Stimulated activated CD8-positive, alpha-beta memory T cell treated with anti-CD3 and anti-CD28 coated beads, Interleukin-4, amount 100 ng/mL, for 24 hours (primary cell): ENCODE results near the gene CCNY.
"Not testable (repeated sequence)": the region's sequence is repeated elsewhere in the genome, so short reads cannot be mapped to it uniquely, and the experiment has no call there.

Source experiments
- DNase-seq: peaks from one replicate; pipeline ENCODE4 v3.0.0-alpha.2; 2020; ENCODE audit warnings: low read depth

The CCNY gene

DNA sequence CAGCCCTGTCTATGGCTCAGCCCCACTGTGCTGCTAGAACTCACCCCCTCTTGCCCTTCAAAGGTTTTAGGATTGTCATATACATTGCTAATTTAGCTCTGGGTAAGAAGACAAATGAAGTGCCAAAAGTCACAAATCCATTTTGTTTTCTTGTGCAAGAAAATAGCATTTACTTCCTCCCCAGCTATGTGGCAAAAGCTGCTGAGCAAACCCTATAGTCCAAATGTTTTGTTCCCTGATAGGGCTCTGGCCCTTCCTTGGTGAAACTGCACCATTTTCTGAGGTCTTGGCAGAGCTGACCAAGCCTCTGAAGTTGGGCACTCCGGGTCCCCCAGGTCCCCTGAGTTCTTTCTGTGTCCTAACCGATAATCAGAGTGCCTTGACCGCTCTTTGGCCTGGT lies 184.7 kb downstream of the CCNY start:
- DNase-seq: no peak

DNA sequence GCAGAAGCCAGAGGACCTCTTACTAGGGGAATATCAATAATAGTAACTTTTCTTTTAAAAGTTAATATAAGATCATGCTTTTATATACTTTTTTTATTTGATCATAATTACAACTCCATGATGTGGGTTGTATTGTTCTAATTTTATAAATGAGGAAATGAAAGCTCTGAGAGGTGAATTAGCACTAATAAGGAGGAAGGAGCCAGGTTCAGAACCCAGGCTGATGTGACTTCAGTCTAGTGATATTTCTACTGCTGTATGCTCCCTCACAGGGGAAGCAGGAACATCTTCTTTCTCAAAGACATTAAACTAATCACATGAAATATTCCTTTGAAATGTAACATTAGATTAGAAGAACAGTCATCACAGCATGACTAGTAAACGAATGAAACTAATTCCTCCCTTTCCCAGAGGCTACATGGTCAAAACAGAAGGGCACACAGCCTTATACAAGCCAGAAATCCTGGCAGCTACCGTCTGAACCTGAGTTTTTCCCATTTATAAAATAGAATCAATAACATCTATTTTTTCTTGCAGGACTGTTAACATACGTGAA lies 187.4 kb downstream of the CCNY start:
- no peak for DNase-seq

DNA sequence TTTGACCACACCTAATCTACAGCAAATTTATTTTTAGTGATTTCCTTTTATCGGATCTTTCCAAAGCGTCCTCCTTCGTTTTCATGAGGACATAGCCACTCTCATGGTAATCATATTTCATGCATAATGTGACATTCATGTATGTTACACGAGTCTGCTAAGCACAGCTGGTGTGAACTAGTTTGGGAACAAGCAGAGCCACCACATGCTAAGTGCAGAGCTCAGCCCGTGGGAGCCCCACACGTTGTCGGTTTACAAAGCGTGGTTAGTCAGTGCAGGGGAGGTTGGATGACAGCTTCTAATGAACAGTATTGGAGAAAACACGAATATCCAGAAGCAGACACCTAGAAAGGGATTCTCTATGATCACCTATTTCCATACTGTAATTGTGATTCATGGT lies 190.4 kb downstream of the CCNY start:
- no peak for DNase-seq

DNA sequence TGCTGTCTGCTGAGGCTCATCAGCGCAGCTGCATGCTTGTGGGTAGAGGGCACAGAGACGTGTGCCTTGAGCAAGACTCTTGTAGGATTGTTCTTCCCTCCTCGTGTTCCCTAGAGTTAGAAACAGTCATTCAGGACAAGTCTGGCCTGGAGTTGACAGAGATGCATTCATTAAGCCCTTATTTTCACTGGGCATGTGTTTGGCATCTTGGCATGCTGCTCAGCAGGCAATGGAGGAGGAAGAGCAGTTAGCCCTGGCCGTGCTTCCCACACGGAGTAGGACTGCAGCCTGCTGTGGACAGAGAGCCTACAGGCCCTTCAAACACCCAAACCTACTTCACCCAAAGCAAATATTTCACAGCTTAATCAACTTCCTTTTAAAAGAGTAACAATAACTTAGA lies 195.8 kb downstream of the CCNY start:
- no peak for DNase-seq

DNA sequence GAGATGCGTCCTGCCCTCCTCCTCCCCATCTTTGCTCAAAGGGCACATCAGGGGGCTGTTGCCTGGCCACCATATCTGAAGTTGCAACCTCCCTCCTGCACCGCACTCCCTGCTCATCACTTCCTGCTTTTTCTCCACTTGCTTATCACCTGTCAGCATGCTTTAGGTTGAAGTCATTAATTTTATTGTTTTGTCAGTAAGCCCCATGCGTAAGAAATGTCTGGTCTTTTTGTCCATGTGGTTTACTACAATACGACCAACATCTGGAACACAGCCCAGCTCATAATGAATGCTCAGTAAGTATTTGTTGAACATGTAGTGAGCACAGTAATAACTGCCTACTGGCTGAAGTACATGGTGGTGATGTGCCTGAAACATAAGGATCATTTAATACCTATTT lies 197.3 kb downstream of the CCNY start:
- no peak for DNase-seq

DNA sequence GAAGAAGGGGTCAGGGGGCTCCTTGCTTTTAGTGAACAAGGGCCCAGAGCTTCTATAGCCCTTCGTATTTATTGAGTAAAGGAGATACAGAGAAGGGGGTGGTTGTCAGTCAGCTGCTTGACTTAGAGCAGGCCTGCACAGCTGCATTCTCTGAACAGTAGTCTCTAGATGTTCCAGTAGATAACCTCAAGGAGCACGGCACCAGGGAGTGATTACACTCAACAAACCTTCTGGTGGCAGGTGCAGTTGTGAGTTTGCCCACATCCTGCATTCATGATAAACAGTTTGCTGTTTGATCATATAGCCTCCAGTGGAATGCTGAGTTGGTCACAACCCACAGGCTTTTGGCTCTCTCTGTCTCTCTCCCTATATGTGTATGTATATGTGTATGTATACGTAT lies 198.8 kb downstream of the CCNY start:
- DNase-seq: no peak

DNA sequence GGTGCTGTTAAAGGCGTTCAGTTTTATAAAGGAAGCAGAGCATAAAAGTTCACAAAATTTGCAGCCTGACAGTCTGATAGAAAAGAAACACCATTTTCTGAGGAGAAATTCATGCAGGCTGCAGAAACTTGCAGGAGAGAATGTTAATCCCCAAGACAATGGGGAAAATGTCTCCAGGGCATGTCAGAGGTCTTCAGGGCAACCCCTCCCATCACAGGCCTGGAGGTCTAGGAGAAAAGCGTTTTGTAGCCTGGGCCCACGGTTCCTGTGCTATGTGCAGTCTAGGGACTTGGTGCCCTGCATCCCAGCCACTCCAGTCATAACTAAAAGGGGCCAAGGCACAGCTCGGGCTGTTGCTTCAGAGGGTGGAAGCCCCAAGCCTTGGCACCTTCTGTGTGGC lies 200.5 kb downstream of the CCNY start:
- no peak for DNase-seq

DNA sequence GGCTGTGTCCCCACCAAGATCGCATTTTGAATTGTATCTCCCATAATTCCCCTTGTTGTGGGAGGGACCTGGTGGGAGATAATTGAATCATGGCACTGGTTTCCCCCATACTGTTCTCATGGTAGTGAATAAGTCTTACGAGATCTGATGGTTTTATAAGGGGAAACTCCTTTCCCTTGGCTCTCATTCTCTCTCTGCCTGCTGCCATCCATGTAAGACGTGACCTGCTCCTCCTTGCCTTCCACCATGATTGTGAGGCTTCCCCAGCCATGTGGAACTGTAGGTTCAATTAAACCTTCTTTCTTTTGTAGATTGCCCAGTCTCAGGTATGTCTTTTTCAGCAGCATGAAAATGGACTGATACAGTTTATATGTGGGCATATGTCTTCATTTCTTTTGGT lies 201.6 kb downstream of the CCNY start:
- not testable (repeated sequence) for DNase-seq

DNA sequence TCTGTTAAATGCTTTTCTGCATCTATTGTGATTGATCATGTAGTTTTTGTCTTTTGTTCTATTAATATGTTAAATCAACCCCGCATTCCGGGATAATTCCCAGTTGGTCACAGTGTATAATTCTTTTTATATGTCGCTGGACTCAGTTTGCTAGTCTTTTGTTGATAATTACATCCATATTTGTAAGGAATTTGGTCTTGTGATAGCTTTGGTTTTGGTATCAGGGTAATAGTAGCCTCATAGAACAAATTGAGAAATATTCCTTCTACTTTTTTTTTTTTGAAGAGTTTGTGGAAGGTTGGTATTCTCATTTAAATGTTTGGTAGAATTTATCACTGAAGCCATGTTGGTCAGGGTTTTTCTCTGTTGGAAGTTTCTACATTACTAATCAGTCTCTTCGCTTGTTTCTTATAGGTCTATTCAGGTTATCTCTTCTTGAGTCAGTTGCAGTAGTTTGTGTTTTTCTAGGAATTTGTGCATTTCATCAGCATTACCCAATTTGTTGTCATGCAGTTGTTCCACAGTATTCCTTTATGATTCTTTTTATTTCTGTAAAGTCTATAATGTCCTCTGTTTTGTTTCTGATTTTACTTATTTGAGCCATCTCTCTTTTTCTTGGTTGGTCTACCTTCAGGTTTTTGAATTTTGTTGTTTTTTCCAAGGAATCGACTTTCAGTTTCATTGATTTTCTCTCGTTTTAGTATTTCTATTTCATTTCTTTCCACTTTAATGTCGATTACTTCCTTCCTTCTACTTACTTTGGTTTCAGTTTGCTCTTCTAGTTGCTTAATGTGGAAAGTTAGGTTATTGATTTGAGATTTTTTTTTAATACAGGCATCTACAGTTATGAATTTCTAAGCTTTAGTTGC lies 204.2 kb downstream of the CCNY start:
- no peak for DNase-seq

DNA sequence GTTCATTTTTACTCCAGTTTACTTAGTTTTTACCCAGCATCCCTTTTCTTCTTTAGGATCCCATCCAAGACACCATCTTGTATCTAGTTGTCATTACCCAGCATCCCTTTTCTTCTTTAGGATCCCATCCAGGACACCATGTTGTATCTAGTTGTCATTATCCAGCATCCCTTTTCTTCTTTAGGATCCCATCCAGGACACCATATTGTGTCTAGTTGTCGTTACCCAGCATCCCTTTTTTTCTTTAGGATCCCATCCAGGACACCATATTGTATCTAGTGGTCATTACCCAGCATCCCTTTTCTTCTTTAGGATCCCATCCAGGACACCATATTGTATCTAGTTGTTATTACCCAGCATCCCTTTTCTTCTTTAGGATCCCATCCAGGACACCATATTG lies 205.4 kb downstream of the CCNY start:
- DNase-seq: no peak

DNA sequence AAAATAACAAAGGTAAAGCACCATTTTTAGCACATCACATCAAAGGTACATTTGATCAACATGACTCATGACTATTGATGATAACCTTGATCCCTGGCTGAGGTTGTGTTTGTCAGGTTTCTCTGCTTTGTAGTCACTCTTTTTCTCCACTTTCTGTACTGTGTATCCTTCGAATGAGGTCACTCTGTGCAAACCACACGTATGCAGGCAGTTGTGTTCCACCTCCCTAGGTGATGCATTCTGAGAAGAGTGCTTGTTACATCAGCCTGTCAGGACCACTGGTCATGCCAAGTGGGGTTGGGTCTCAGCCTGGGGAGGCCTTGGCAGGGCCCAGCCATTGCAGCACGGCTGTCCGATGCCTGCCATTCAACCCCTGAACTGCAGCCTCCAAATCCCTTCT lies 206.0 kb downstream of the CCNY start:
- no peak for DNase-seq

DNA sequence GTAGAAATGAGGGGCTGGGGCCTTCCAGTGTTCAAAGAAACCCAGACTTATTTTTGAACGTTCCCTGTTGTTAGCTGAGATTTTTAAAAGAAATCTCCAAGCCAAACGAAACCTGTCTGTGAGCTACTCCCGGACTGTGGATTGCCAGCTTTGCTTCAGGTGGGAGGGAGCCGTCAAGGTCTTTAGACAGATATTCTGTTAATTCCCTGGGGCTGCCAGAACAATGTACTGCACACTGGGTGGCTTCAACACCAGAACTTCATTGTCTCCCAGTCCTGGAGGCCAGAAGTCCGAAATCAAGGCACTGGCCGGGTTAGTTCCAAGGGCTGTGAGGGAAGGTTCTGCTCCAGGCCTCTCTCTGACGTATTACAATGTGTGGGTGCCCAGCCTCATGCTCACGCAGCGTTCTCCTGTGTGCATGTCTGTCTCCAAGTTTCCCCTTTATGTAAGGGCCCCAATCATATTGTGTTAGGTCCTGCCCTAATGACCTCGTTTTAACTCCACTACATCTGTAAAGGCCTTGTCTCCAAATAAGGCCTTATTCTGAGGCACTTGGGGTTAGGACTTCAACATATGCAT lies 208.9 kb downstream of the CCNY start:
- no peak for DNase-seq

DNA sequence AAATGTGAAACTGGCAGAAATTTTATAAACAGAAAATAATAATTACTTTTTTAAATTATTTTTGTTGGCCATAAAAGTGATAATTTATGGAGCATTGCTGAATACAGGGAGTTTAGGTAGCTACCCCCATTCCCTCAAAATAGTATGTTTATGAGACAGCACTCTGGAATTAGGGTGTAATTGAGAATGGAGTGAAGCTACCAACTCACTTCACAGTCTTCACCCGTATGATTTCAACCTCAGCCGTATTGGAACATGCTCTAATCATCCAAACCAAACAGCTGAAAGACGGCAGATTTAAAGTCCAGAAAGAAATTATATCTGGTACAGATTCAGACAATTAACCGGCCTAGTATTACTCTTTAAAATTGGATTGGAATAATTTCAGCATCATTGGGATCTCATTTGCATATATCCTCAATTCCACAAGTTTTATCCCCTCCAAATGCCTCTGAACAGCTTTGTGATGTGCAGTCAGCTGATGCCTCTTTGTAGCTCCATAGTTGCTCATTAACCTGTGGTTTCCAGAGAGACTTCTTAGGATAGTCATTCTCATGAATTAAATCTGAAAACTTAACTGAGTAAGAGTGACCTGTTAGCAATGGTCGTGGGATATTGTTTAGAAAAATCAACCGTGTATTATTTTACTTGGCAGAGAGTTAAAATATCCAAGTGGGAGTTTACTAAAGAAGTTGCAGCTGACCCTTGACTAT lies 209.7 kb downstream of the CCNY start:
- DNase-seq: no peak

DNA sequence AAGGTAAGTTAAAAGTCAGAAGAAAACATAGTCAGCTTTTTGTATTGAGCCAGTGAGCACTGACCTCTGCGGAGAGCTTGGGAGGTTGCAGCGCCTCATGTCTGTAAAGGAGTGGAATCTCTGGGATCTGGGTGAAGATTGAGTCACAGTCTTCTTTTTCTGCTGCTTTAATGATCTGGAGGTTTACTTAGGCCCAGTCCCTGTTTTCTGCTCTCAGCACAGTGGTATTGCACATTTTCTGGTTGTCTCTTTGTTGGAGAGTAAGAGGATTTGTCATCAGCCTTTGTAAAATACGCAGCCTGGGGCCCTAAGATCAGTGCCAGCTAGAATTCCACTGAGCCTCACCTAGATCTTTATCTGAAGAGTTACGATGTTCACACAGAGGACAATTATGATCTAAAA lies 210.5 kb downstream of the CCNY start:
- no peak for DNase-seq

DNA sequence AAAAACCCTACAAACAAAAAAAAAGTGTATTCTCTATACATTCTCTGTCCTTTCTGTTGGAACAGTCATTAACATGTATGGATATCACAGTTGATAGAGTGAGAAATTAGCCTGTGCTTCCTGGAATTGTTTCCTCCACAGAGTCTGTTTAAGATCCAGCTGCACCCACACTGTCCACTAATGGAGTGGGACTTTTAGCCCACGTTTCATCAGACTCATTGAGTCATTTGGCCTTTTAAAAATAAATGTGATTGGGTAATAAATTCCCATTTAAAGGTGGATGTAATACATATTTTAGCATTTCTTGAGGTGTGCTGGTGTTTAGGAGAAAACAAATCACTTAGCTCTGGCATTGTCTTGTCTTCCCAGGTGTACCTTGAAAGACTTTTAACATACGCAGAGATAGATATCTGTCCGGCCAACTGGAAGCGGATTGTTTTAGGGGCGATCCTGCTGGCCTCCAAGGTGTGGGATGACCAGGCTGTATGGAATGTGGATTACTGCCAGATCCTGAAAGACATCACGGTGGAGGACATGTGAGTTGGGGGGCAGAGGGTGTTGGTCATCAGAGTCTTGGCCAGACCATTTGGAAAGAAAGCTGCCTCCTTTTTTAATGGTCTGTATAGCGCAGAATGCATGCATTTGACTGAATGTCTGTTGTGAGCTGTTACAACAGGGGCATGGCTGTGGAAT lies 216.5 kb downstream of the CCNY start:
- no peak for DNase-seq

DNA sequence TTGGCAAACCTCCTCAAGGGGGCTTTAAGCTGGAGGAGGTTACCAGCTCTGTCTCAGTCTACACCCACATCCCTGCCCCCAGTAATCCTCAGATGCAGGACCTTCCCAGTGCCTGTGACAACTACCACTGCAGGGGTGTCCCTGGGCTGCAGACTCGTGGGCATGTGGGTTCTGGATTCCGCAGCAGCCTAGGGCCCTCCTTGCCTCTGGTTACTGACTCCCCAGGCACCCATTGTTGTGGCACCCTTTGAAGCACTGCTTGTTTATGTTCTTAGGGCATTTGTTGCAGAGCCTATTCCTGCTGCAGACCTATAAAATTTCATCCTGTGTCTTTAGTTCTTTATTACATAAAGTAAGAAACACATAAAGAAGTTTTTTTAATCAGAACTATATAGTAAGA lies 217.7 kb downstream of the CCNY start:
- no peak for DNase-seq

DNA sequence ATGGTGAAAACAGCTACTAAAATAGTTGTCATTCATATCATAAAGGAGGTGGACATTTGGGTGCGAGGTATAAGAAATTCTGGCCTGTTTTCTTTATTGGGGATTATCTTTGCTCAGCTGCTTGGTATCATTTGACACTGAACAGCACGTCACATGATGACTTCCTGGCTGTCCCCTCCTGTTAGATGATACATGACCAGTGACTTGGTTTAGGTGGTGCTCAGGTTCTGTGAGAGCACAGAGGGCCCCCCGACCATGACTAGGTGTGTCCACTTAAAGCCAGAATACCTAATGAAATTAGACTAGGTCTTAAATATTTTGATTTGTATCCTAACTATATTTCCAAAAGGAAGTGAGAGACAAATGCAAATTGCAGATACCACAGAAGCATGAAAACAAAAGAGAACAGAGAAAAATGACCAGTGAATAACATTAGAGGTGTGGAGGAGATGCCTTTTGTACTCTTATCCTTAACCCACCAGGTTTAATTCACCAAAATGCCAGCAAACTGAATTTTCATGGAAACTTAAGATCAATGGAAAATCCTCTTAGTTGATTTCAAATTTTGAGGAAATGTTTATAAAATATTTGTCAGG lies 218.2 kb downstream of the CCNY start:
- DNase-seq: no peak

DNA sequence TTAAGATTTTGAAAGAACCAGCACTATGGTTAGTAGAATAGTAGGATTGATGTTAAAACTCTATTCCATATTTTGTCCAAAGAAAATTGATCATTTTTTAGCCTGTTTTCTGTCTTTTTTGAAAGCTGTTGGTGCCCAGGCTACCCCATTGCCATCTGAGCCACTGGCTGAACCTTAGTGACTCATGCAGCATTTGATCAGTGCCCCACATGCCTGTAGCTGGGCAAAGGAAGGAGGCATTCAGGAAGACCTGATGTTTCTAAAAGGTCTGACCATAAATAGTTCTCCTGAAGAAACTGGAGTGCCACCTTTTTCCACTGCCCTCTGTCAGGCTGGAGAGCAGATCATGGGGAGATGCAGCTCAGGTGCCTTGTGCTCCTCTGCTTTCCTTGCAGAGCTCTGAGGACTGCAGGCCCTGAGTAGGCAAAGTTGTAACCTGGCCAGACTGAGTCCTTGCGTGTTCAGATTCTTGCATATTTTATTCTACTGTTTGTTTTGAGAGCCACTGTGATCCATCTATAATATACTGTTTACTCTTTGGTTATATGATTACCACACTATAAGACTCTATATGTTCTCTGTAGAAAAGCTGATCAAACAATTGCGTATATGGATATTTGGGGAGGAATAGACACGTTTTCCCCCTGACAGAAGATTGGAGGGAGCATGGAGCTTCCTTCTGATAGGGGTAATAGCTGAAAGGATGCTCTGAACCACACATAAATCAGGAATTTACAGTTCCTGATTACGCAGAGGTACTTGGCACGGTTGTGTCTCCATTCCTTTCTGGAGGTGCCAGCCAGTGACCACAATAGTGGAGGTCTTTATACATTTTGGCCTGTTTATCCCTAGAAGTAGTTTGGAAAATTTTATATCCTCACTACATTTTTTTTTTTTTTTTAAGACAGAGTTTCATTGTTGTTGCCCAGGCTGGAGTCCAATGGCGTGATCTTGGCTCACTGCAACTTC lies 219.9 kb downstream of the CCNY start:
- DNase-seq: no peak

DNA sequence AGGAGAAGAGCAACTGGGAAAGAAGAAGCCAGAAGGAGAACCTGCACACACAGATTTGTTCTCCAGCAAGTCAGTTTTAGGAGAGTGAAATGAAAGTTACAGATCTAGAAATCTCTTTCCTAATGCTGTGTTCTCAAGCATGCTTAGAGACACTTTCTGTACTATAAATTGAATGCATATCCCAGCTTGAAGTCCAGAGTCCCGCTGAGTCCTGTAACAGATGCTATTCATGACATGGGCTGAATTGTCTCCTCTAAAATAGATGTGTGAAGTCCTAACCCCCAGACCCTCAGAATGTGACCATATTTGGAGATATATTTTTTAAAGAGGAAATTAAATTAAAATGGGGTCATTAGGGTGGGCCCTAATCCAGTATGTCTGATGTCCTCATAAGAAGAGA lies 222.0 kb downstream of the CCNY start:
- no peak for DNase-seq

DNA sequence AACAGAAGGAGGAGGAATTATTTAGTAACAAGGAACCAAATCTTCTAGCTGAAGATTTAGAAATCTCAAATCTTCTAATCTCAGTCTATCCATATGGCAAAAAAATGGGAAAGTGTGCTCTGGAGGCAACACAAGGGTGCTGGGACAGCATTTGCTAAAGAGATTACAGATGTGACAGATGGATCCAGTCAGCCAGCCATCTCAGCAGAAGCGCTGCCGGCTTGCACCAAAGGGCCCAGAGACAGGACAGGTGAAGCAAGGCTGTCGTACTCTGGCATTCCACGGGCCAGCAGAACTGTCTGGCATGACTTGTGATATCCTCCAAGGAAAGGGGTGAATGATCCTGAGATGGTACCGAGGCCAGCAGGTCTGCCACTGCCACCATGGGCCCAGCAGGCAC lies 223.1 kb downstream of the CCNY start:
- DNase-seq: no peak

DNA sequence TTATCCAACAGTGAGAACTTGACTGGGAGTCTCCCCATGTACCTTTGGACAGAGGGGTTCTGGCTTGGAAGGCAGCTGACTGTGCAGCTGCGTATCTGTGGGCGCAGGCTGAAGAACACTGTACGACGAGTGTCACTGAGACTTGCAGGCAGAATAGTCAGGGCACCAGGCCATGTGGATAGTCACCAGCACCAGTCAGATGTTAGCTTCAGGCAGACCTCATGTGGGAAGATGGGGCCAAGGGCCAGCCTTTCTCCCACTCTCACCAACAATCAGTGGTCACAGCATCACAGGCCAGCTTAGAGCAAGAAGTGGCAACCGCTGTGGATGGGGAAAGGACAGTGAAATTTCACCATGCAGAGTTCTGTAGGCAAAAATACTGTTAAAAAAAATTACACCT lies 225.4 kb downstream of the CCNY start:
- no peak for DNase-seq
